Neural progenitor cell (in vitro differentiated cells): ENCODE measurements around the gene EFHC2.

Experiments
- EZH2 ChIP-seq: fragments of 200-600 bp; sonication (generic); IDR thresholded peaks from 2 replicates; pipeline ENCODE4 v1.6.1; 2017; ENCODE audit warnings: antibody characterized with exemption, mild to moderate bottlenecking, moderate library complexity
- EZH2phosphoT487 ChIP-seq: fragments of 200-600 bp; sonication (generic); IDR thresholded peaks from 2 replicates; pipeline ENCODE4 v1.6.1; 2017; ENCODE audit warnings: antibody characterized with exemption
- TF ChIP-seq, protein P1 (sequence below): fragments of 200-600 bp; sonication (generic); IDR thresholded peaks from 2 replicates; pipeline ENCODE4 v1.5.1; 2017; ENCODE audit warnings: antibody characterized with exemption, mild to moderate bottlenecking

GRCh38 chrX:44106864-44107263, 236.6 kb downstream of the EFHC2 start:
- TF ChIP-seq, protein P1, sequence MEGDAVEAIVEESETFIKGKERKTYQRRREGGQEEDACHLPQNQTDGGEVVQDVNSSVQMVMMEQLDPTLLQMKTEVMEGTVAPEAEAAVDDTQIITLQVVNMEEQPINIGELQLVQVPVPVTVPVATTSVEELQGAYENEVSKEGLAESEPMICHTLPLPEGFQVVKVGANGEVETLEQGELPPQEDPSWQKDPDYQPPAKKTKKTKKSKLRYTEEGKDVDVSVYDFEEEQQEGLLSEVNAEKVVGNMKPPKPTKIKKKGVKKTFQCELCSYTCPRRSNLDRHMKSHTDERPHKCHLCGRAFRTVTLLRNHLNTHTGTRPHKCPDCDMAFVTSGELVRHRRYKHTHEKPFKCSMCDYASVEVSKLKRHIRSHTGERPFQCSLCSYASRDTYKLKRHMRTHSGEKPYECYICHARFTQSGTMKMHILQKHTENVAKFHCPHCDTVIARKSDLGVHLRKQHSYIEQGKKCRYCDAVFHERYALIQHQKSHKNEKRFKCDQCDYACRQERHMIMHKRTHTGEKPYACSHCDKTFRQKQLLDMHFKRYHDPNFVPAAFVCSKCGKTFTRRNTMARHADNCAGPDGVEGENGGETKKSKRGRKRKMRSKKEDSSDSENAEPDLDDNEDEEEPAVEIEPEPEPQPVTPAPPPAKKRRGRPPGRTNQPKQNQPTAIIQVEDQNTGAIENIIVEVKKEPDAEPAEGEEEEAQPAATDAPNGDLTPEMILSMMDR, result no peak
- TF ChIP-seq EZH2, result no peak
- no peak for TF ChIP-seq EZH2phosphoT487
